Measurements from ENCODE around the gene HERPUD2. TPM values are rescaled to one million over a fixed set of nuclear protein-coding genes. Genes with fewer than 3 reads are reported as not detected.

HERPUD2 gene
- total and polyA plus RNA-seq, 2 of the 4 experiments (the other 2 are of a cell fraction) = 22.2 to 27.2 TPM

DNA sequence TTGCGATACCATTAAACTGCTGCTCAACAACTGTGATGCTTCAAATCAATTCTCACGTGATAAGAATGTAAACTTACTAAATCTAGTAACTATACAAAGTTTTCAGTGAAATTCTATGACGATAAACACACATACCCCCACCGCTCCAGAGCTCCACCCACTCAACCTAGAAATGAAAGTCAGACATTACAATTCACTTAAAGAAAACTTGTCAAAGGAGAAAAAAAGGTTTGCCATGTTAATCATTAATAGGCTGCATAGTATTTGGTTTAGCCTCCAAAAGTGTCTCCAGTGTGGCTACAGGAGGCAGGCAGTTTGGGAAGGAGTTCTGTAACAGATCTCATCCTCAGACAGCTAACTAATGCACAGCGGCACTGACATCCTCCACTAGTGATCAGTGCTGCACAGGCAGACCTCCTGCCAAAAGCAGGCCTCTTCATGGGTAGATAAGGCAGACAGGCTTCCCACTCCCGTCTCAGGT, 3.1 kb downstream of the HERPUD2 start:
- 0 out of 2 replicates have a peak overlapping the region, but pooled peaks have one; percentile 41 for H2BK120ac ChIP-seq (ENCODE audit: low read depth, low read length)
- H3K18ac ChIP-seq (ENCODE audit: low read depth, low read length) = no peak overlapping the region
- peaks cover 20% of the 10 kb centered on the region; the same call in 1 of the 2 replicates for H4K20me1 ChIP-seq (ENCODE audit: insufficient read depth, low read length)
- peak overlapping the region; percentile 70 for H3K4me2 ChIP-seq (ENCODE audit: low read depth, low read length)
- H2BK15ac ChIP-seq (ENCODE audit: low read depth, low read length) = no peak overlapping the region
- H4K5ac ChIP-seq (ENCODE audit: low read depth, low read length) = no peak overlapping the region
- no peaks in the 10 kb centered on the region for H3K9me3 ChIP-seq (ENCODE audit: control insufficient read depth, insufficient read depth, low read length)
- H3K23ac ChIP-seq (ENCODE audit: low read depth, low read length) = peak overlapping the region; percentile 50
- no peak overlapping the region for H3K9ac ChIP-seq (ENCODE audit: low read depth, low read length)
- peak overlapping the region; percentile 57; the same call in 1 of the 2 replicates for H3K14ac ChIP-seq (replicated peaks; ENCODE audit: low read depth, low read length)
- H3K27ac ChIP-seq (ENCODE audit: insufficient read depth, low read length) = peak overlapping the region; percentile 8; the same call in 1 of the 2 replicates
- ATAC-seq (ENCODE audit: low read depth) (no peak), DNase-seq (peak; percentile 22)
- H4K91ac ChIP-seq (ENCODE audit: insufficient read depth, low read depth, low read length) = peak overlapping the region; percentile 33; the same call in 1 of the 2 replicates
- intact Hi-C loops (cut with micrococcal nuclease) = loop anchor here (5.0 kb wide), 1 partner anchor 45 kb away; no protein-coding TSS in a partner anchor
- no peak overlapping the region for H2BK20ac ChIP-seq (ENCODE audit: low read depth, low read length)
- in situ Hi-C loops (cut with MboI; ENCODE audit: low sequenced_read_pairs) = no loop called here
- BruUV-seq (replicated peaks) = no TSS peak
- 0 out of 2 replicates have a peak overlapping the region, but pooled peaks have one; percentile 45 for H3K4ac ChIP-seq (ENCODE audit: low read depth, low read length)
- WGBS, 2 experiments (ENCODE audit: extremely low coverage in 2 of 2, insufficient read length in 1 of 2) = no CpG with 5 or more reads among the region's 6 CpGs
- no peak for TF ChIP-seq CEBPB (IDR thresholded peaks at IDR 0.05; ENCODE audit: low read depth, low read length)
- dilution Hi-C loops (cut with HindIII; ENCODE audit: low sequenced_read_pairs, unreplicated experiment) = no loop called here
- H3K9me1 ChIP-seq (ENCODE audit: insufficient read depth, low read length) = peaks cover 4% of the 10 kb centered on the region
- ChIA-PET CTCF (interaction anchor here (0.6 to 1.2 kb wide), 3 partner anchors 20 to 109 kb away, joined by 3 read pairs; partner anchors contain the start of gene SEPTIN7), POLR2A (ENCODE audit: unreplicated experiment) (interaction anchor here (0.6 kb wide), 1 partner anchor 460 kb away, joined by 4 read pairs; no protein-coding TSS in a partner anchor)
- H2BK5ac ChIP-seq (ENCODE audit: low read depth, low read length, poor library complexity, severe bottlenecking) = no peak overlapping the region
- peak overlapping the region in 1 of 2 experiments; percentile 9; a peak in 1 of 4 replicates for H4K8ac ChIP-seq (ENCODE audit: low read depth in 2 of 2, low read length in 2 of 2)
- H3K27me3 ChIP-seq (ENCODE audit: control insufficient read depth, insufficient read depth, low read length) = no peaks in the 10 kb centered on the region
- H3K79me1 ChIP-seq (ENCODE audit: low read depth in 1 of 2, low read length in 2 of 2) = peaks cover 20 to 70% of the 10 kb centered on the region in 2 experiments
- H3K4me3 ChIP-seq (ENCODE audit: insufficient read depth, low read depth, low read length) = peak overlapping the region; percentile 13; the same call in 1 of the 2 replicates
- H3K36me3 ChIP-seq (ENCODE audit: control insufficient read depth, insufficient read depth, low read length) = no peaks in the 10 kb centered on the region; the same call in 1 of the 2 replicates
- H3K56ac ChIP-seq (ENCODE audit: extremely low read depth, insufficient read depth, low read length) = no peak overlapping the region
- no peak overlapping the region for H2AFZ ChIP-seq (replicated peaks; ENCODE audit: low read length, poor library complexity)
- H3K4me1 ChIP-seq (ENCODE audit: control insufficient read depth, insufficient read depth, low read length) = peaks cover 5% of the 10 kb centered on the region
- no peak overlapping the region for H2AK5ac ChIP-seq (ENCODE audit: low read depth, low read length)
- no peak overlapping the region for H2AK9ac ChIP-seq (replicated peaks; ENCODE audit: low read depth, low read length, poor library complexity)
